ENCODE results near the gene GYPA. TPM values are rescaled to one million over a fixed set of nuclear protein-coding genes. Genes with fewer than 3 reads are reported as not detected.
"Not testable (repeated sequence)": the region's sequence is repeated elsewhere in the genome, so short reads cannot be mapped to it uniquely, and the experiment has no call there.

GYPA gene
- total RNA-seq, 2 experiments from 2014 or later = not detected

DNA sequence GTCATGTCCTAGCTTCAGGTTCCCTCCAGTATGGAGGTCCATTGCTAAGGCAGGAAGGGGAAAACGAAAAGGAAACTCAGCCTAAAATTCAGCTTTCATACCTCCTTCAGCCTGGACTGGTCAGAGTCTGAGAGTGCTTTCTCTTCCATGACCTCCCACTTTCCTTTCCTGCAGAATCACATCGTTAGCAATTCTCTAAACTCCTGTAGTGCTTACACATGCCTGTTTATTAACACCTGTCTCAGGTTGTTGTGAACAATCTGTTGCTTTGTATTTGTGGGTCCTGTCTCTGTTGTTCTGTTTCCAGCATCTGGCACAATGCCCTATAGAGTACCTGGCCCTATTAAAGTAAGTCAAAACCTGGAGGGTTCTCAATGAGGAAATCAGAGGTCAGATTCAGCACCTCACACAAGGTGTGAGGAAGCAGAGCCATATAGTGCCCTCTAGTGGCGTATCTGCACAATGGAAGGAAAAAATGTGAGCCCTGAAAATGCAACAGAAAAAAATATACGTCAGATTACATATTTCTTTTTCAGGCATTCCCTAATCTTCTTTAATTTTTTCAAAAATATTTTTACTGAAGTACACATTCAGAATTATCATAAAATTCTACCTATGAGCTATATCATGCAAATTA is 2.3 kb upstream of the GYPA start:
- H3K9me3 Mint-ChIP-seq; H3K27me3 ChIP-seq (ENCODE audit: control insufficient read depth in 1 of 2, insufficient read depth in 2 of 2, low read length in 2 of 2); H3K36me3 Mint-ChIP-seq (ENCODE audit: low read depth); CTCF ChIA-PET; H3K4me3 ChIP-seq (ENCODE audit: low read length); POLR2A ChIA-PET; H3K4me1 ChIP-seq (ENCODE audit: insufficient read depth, low read length); H3K4me3 Mint-ChIP-seq; H3K27ac ChIP-seq (ENCODE audit: low read depth in 1 of 2, low read length in 2 of 2); H3K9me3 ChIP-seq (ENCODE audit: control insufficient read depth in 1 of 2, insufficient read depth in 1 of 2, low read length in 2 of 2); H3K27me3 Mint-ChIP-seq; H3K36me3 ChIP-seq (ENCODE audit: insufficient read depth, low read length); H3K27ac Mint-ChIP-seq; H3K4me1 Mint-ChIP-seq (ENCODE audit: low read depth): not testable (repeated sequence)
- TF ChIP-seq, protein P1, sequence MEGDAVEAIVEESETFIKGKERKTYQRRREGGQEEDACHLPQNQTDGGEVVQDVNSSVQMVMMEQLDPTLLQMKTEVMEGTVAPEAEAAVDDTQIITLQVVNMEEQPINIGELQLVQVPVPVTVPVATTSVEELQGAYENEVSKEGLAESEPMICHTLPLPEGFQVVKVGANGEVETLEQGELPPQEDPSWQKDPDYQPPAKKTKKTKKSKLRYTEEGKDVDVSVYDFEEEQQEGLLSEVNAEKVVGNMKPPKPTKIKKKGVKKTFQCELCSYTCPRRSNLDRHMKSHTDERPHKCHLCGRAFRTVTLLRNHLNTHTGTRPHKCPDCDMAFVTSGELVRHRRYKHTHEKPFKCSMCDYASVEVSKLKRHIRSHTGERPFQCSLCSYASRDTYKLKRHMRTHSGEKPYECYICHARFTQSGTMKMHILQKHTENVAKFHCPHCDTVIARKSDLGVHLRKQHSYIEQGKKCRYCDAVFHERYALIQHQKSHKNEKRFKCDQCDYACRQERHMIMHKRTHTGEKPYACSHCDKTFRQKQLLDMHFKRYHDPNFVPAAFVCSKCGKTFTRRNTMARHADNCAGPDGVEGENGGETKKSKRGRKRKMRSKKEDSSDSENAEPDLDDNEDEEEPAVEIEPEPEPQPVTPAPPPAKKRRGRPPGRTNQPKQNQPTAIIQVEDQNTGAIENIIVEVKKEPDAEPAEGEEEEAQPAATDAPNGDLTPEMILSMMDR (IDR thresholded peaks at IDR 0.05) = peak; percentile 59
- intact Hi-C loops (cut with DNase I, micrococcal nuclease) = loop anchor here in 1 of 2 experiments (5.0 kb wide), 1 partner anchor 586 kb away; no protein-coding TSS in a partner anchor
- DNase-seq (peak in 6 of 14 experiments; percentile 2 to 49 (median 22)), ATAC-seq (ENCODE audit: poor library complexity) (peak; percentile 32)

DNA sequence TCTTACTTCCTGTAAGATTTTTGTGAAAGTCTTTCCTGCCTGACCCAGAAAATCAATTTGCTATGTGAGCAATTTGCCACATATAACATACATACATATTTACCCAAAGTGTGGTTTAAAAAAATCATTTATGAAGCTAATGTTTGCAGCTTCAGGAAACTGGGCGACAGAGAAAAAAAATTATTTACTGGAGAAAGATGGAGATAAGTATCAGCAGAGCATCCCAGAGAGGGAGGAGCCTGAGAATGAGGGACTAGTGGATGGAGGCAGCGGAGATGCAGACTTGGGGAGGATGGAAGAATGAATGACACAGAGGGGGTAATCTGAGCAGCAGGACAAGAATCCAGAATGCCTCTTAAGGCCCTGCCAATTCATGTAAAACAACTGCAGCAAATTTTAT is 975 bp upstream of the GYPA start:
- intact Hi-C loops (cut with DNase I, micrococcal nuclease) = loop anchor here in 1 of 2 experiments (5.0 kb wide), 1 partner anchor 584 kb away; no protein-coding TSS in a partner anchor
- Histone ChIP-seq H3K36me3 (ENCODE audit: insufficient read depth, low read length) (no peaks in the 10 kb centered on the region), H3K9me3 (ENCODE audit: control insufficient read depth in 1 of 2, insufficient read depth in 1 of 2, low read length in 2 of 2) (no peaks in the 10 kb centered on the region), H3K27me3 (ENCODE audit: control insufficient read depth in 1 of 2, insufficient read depth in 2 of 2, low read length in 2 of 2) (no peaks in the 10 kb centered on the region), H3K27ac (ENCODE audit: low read depth in 1 of 2, low read length in 2 of 2) (no peak overlapping the region), H3K4me3 (ENCODE audit: low read length) (no peak overlapping the region), H3K4me1 (ENCODE audit: insufficient read depth, low read length) (no peaks in the 10 kb centered on the region)
- no peaks in the 10 kb centered on the region for H3K27me3 Mint-ChIP-seq
- H3K27ac Mint-ChIP-seq = no peak overlapping the region
- TF ChIP-seq, protein P1 (IDR thresholded peaks at IDR 0.05) = no peak
- ChIA-PET POLR2A (no interaction called here), CTCF (no interaction called here)
- DNase-seq (no peak), ATAC-seq (ENCODE audit: poor library complexity) (no peak)
- H3K36me3 Mint-ChIP-seq (ENCODE audit: low read depth) = no peaks in the 10 kb centered on the region
- H3K4me1 Mint-ChIP-seq (ENCODE audit: low read depth) = no peaks in the 10 kb centered on the region
- no peak overlapping the region for H3K4me3 Mint-ChIP-seq
- no peaks in the 10 kb centered on the region for H3K9me3 Mint-ChIP-seq

DNA sequence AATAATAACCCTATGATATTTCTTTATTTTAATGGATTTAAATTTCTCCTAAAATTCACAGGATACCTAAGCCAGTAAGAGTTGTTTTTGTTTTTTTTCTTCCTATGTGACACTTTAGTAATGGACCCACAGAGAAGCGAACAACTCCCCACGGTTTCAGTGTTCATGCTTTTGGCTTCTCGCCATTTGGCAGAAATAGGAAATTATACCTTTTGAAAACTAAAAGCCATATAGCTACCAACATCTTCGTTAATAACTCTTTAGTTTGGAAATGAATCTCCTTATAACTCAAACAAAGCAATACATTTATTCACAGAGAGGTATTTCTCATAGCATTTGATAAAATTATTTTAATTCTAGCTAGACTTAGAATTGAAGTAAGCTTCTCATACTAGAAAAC is 527 bp downstream of the GYPA start:
- POLR2A ChIA-PET; H3K36me3 Mint-ChIP-seq (ENCODE audit: low read depth); H3K4me3 ChIP-seq (ENCODE audit: low read length); H3K9me3 Mint-ChIP-seq; CTCF ChIA-PET; H3K9me3 ChIP-seq (ENCODE audit: control insufficient read depth in 1 of 2, insufficient read depth in 1 of 2, low read length in 2 of 2); H3K27me3 ChIP-seq (ENCODE audit: control insufficient read depth in 1 of 2, insufficient read depth in 2 of 2, low read length in 2 of 2); ATAC-seq (ENCODE audit: poor library complexity); H3K27me3 Mint-ChIP-seq; H3K27ac ChIP-seq (ENCODE audit: low read depth in 1 of 2, low read length in 2 of 2); H3K4me1 ChIP-seq (ENCODE audit: insufficient read depth, low read length); H3K4me1 Mint-ChIP-seq (ENCODE audit: low read depth); H3K4me3 Mint-ChIP-seq; H3K27ac Mint-ChIP-seq; H3K36me3 ChIP-seq (ENCODE audit: insufficient read depth, low read length); DNase-seq: not testable (repeated sequence)
- intact Hi-C loops (cut with DNase I, micrococcal nuclease) = loop anchor here in 1 of 2 experiments (5.0 kb wide), 1 partner anchor 583 kb away; no protein-coding TSS in a partner anchor

DNA sequence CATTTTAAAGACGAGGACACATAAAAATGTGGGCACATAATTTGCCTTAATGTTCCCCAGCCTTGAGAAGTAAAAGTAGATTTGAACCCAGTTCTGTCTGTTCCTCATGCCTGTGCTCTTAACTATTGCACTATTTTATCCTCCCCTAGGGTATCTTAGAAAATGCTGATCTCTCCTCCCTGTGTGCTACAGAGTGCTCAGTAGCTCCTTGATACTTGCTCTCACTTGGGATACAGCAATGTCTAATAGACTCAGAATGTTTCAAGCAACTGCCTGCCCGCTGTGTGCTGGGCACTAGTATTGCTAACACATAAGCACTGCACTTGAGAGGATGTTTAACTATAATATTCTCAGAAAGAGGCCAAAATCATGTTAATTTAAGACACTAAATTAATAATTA is 971 bp downstream of the GYPA start:
- H3K27me3 ChIP-seq (ENCODE audit: control insufficient read depth in 1 of 2, insufficient read depth in 2 of 2, low read length in 2 of 2); H3K27me3 Mint-ChIP-seq; H3K27ac Mint-ChIP-seq; H3K4me3 ChIP-seq (ENCODE audit: low read length); DNase-seq; H3K27ac ChIP-seq (ENCODE audit: low read depth in 1 of 2, low read length in 2 of 2); H3K4me3 Mint-ChIP-seq; H3K4me1 ChIP-seq (ENCODE audit: insufficient read depth, low read length); H3K9me3 ChIP-seq (ENCODE audit: control insufficient read depth in 1 of 2, insufficient read depth in 1 of 2, low read length in 2 of 2); POLR2A ChIA-PET; H3K9me3 Mint-ChIP-seq; ATAC-seq (ENCODE audit: poor library complexity); CTCF ChIA-PET; H3K36me3 Mint-ChIP-seq (ENCODE audit: low read depth); H3K4me1 Mint-ChIP-seq (ENCODE audit: low read depth); H3K36me3 ChIP-seq (ENCODE audit: insufficient read depth, low read length); intact Hi-C loops (cut with DNase I, micrococcal nuclease): not testable (repeated sequence)

DNA sequence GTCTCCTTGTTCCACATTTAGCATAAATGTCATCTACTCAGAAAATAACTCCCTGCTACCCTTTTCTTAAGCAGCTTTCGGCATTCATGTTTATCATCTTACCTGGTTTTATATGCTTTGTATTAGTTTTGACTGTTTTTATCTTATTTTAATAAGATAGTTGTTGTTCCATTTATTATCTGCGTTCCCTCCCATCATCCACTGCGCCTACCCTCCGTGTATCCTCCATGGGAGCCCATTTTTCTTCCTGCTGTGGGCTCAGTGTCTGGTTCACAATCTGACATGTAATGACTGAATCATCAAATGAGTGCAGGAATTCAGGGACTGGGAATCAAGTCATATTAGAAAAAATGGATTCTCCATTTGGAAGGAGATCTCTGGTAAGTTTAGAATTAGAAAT is 2.3 kb downstream of the GYPA start:
- DNase-seq; H3K9me3 Mint-ChIP-seq; H3K4me1 ChIP-seq (ENCODE audit: insufficient read depth, low read length); ATAC-seq (ENCODE audit: poor library complexity); intact Hi-C loops (cut with DNase I, micrococcal nuclease); H3K27ac ChIP-seq (ENCODE audit: low read depth in 1 of 2, low read length in 2 of 2); H3K27ac Mint-ChIP-seq; H3K4me1 Mint-ChIP-seq (ENCODE audit: low read depth); H3K4me3 Mint-ChIP-seq; POLR2A ChIA-PET; H3K4me3 ChIP-seq (ENCODE audit: low read length); H3K36me3 ChIP-seq (ENCODE audit: insufficient read depth, low read length); H3K27me3 Mint-ChIP-seq; H3K36me3 Mint-ChIP-seq (ENCODE audit: low read depth); CTCF ChIA-PET; H3K9me3 ChIP-seq (ENCODE audit: control insufficient read depth in 1 of 2, insufficient read depth in 1 of 2, low read length in 2 of 2); H3K27me3 ChIP-seq (ENCODE audit: control insufficient read depth in 1 of 2, insufficient read depth in 2 of 2, low read length in 2 of 2): not testable (repeated sequence)

DNA sequence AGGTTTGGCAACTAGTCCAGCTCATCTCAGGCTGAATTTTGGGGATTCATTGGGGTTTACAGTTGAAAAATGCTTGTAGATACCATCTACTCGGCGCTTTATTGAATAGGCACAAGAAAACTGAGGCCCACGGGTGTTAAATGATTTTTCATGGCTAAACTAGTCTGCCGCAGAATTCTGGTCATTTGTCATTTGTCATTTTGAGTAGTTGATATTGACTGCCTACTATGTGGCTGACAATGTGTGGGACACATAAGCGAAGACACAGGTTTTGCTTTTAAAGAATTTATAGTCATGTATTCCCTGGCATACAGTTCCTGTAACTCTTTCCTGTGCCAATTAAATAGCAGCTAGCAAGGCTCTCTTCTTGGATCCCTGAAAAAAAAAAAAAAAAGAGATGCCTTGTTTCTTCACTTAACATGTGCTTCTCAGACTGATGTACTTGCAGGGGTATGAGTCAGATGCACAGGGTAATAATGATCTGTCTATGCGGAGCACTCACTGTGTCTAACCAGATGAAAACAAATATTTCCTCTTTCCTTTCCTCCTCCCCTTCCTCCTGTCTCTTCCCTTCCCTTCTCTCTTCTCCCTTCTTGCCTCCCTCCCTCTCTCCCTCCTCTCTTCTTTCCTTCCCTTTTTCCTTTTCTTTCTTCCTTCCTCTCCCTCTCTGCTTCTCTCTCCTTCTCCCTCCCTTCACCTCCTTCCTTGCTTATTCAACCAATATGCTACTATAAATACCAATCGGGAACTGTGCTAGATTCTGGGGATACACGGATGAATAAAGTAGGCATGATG is 3.2 kb downstream of the GYPA start:
- H3K27ac Mint-ChIP-seq; POLR2A ChIA-PET; H3K4me1 Mint-ChIP-seq (ENCODE audit: low read depth); intact Hi-C loops (cut with DNase I, micrococcal nuclease); H3K4me3 ChIP-seq (ENCODE audit: low read length); DNase-seq; H3K27me3 Mint-ChIP-seq; H3K27ac ChIP-seq (ENCODE audit: low read depth in 1 of 2, low read length in 2 of 2); H3K9me3 Mint-ChIP-seq; ATAC-seq (ENCODE audit: poor library complexity); H3K36me3 ChIP-seq (ENCODE audit: insufficient read depth, low read length); CTCF ChIA-PET; H3K36me3 Mint-ChIP-seq (ENCODE audit: low read depth); H3K4me1 ChIP-seq (ENCODE audit: insufficient read depth, low read length); H3K27me3 ChIP-seq (ENCODE audit: control insufficient read depth in 1 of 2, insufficient read depth in 2 of 2, low read length in 2 of 2); H3K4me3 Mint-ChIP-seq; H3K9me3 ChIP-seq (ENCODE audit: control insufficient read depth in 1 of 2, insufficient read depth in 1 of 2, low read length in 2 of 2): not testable (repeated sequence)
